MCF 10A (cell line): Measurements from ENCODE around the gene PSMF1. TPM values are rescaled to one million over a fixed set of nuclear protein-coding genes. Genes with fewer than 3 reads are reported as not detected.

Source experiments
- BruUV-seq: library from RNA; stranded (reverse); fragments of 400-500 nt; replicated peaks from 2 replicates; lab custom pipeline; 2021; lab: Mats Ljungman, UMichigan
- CTCF ChIA-PET: fragments of 300-600 bp; sonication (Branson Sonifier 250); formaldehyde crosslinking; extraction: SDS; loops from one replicate; lab custom pipeline; 2021; ENCODE audit warnings: antibody characterized with exemption, inconsistent platforms; lab: Yijun Ruan, JAX
- POLR2A ChIA-PET: fragments of 300-600, 350-650 bp; sonication (Branson Sonifier 250); formaldehyde crosslinking; extraction: SDS; loops from one replicate; lab custom pipeline; 2020; ENCODE audit warnings: antibody characterized with exemption, inconsistent platforms; lab: Yijun Ruan, JAX
- DNase-seq: peaks from one replicate; pipeline ENCODE4 v3.0.0-alpha.2; 2018; ENCODE audit not compliant: unreplicated experiment
- H3K27ac Mint-ChIP-seq: one replicate; pipeline ENCODE4 v1.8.0; 2022; ENCODE audit warnings: mild to moderate bottlenecking, low read depth, mixed read lengths; ENCODE audit not compliant: unreplicated experiment
- H3K27me3 Mint-ChIP-seq: one replicate; pipeline ENCODE4 v1.8.0; 2022; ENCODE audit warnings: mixed read lengths; ENCODE audit not compliant: insufficient read depth, unreplicated experiment
- H3K36me3 Mint-ChIP-seq: one replicate; pipeline ENCODE4 v1.8.0; 2022; ENCODE audit warnings: mild to moderate bottlenecking, moderate library complexity, mixed read lengths; ENCODE audit not compliant: insufficient read depth, unreplicated experiment
- H3K4me1 Mint-ChIP-seq: one replicate; pipeline ENCODE4 v1.8.0; 2022; ENCODE audit warnings: mixed read lengths; ENCODE audit not compliant: insufficient read depth, unreplicated experiment
- H3K4me3 Mint-ChIP-seq: one replicate; pipeline ENCODE4 v1.8.0; 2022; ENCODE audit warnings: mild to moderate bottlenecking, moderate library complexity, mixed read lengths; ENCODE audit not compliant: unreplicated experiment
- H3K9me3 Mint-ChIP-seq: one replicate; pipeline ENCODE4 v1.8.0; 2022; ENCODE audit warnings: mixed read lengths; ENCODE audit not compliant: unreplicated experiment
- intact Hi-C: fragments of 100-400 bp; cut with micrococcal nuclease; formaldehyde crosslinking; loops from 2 replicates; pipeline ENCODE4 v1.14.1; 2022
- total RNA-seq: library from RNA; stranded (reverse); gene quantifications from 2 replicates; pipeline ENCODE4 v1.2.3, GENCODE V29; 2022
- TF ChIP-seq, protein P1 (sequence below): fragments of 200-600 bp; IDR thresholded peaks from one replicate; pipeline ENCODE4 v1.8.0; 2022; ENCODE audit warnings: antibody characterized with exemption, mild to moderate bottlenecking; ENCODE audit not compliant: unreplicated experiment

PSMF1 gene
- total RNA-seq, 1 experiment from 2014 or later, result 207 TPM

DNA sequence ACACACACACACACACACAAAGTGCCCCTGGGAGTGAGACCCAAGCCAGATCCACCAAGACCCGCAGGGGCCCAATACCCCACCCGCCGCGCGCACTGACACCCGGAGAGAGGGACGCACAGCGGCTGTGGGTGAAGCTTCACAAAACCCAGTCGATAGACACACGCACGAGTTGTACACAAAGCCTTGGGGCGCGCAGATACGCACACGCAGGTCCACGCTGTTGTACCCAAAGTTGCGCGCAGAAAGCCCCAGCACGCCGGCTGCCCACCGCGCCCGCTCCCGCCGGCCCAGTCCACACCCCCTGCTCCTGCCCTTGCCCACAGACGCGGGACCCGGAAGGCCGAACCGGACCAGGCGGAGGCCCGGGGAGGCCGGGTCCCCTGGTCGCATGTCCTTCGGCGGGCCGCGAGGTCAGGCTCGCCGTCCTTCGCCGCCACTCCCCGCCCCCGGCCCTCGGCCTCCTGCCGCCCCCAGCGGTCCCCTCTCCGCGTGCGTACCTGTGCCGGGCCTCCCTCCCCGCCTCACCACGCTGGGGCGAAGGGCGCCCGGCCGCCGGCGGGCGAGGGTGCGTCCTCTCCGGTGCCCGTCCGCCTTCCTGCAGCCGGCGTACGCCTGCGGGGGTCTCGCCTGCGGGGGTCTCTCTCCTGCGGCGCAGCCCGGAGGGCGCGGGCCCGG is 66.4 kb downstream of the PSMF1 start, which contains the start of gene TMEM74B:
Gene TMEM74B, minus strand, starts transcription at position 344 of the 678 bp plus-strand sequence. CDS start 1,180 bp downstream, outside the sequence.
- DNase-seq, result no peak
- Mint-ChIP-seq H3K4me3 (peak within 1 kb of the TSS; percentile 48), H3K27me3 (peaks cover 28% of the 10 kb centered on the region), H3K36me3 (no peaks in the 10 kb centered on the region), H3K27ac (no peak within 1 kb of the TSS), H3K4me1 (no peaks in the 10 kb centered on the region), H3K9me3 (no peaks in the 10 kb centered on the region)
- intact Hi-C loops, result no loop called here
- TF ChIP-seq, protein P1, sequence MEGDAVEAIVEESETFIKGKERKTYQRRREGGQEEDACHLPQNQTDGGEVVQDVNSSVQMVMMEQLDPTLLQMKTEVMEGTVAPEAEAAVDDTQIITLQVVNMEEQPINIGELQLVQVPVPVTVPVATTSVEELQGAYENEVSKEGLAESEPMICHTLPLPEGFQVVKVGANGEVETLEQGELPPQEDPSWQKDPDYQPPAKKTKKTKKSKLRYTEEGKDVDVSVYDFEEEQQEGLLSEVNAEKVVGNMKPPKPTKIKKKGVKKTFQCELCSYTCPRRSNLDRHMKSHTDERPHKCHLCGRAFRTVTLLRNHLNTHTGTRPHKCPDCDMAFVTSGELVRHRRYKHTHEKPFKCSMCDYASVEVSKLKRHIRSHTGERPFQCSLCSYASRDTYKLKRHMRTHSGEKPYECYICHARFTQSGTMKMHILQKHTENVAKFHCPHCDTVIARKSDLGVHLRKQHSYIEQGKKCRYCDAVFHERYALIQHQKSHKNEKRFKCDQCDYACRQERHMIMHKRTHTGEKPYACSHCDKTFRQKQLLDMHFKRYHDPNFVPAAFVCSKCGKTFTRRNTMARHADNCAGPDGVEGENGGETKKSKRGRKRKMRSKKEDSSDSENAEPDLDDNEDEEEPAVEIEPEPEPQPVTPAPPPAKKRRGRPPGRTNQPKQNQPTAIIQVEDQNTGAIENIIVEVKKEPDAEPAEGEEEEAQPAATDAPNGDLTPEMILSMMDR, result no peak
- CTCF ChIA-PET, result interaction anchor here (0.6 to 1.5 kb wide), 8 partner anchors 9 to 918 kb away, joined by 3 to 8 read pairs (median 3); no protein-coding TSS in a partner anchor
- POLR2A ChIA-PET, result interaction anchor here (0.6 to 2.6 kb wide), 3 partner anchors 24 to 81 kb away, joined by 3 to 10 read pairs (median 5); no protein-coding TSS in a partner anchor
- no TSS peak for BruUV-seq

DNA sequence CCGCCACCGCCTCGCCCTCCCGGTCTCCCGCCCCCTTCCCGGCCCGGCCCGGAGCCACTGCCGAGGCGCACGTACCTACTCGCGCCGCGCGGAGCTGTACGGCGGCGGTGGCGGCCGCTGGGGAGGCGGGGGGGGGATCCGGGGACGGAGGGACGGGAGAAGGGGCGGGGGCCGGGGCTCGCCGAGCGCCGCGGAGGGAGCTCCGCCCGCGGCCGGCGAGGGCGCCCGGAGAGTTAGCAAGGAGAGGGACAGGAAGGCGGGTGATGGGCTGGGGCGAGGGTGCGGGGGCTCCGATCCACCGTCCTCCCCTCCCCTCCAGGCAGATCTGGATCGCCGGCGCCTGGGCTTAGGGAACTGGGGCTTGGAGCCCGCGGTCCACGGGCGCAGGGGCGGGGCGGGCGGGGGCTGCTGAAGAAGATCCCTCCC is 66.9 kb downstream of the PSMF1 start:
- intact Hi-C loops, result no loop called here
- Mint-ChIP-seq H3K36me3 (no peaks in the 10 kb centered on the region), H3K9me3 (no peaks in the 10 kb centered on the region), H3K27me3 (peaks cover 28% of the 10 kb centered on the region), H3K27ac (no peak overlapping the region), H3K4me3 (peak overlapping the region; percentile 45), H3K4me1 (no peaks in the 10 kb centered on the region)
- ChIA-PET CTCF (interaction anchor here (0.6 to 2.3 kb wide), 7 partner anchors 10 to 226 kb away, joined by 3 to 14 read pairs (median 3); no protein-coding TSS in a partner anchor), POLR2A (interaction anchor here (2.6 kb wide), 1 partner anchor 24 kb away, joined by 10 read pairs; no protein-coding TSS in a partner anchor)
- BruUV-seq, result no TSS peak
- DNase-seq, result no peak
- TF ChIP-seq, protein P1, result no peak

DNA sequence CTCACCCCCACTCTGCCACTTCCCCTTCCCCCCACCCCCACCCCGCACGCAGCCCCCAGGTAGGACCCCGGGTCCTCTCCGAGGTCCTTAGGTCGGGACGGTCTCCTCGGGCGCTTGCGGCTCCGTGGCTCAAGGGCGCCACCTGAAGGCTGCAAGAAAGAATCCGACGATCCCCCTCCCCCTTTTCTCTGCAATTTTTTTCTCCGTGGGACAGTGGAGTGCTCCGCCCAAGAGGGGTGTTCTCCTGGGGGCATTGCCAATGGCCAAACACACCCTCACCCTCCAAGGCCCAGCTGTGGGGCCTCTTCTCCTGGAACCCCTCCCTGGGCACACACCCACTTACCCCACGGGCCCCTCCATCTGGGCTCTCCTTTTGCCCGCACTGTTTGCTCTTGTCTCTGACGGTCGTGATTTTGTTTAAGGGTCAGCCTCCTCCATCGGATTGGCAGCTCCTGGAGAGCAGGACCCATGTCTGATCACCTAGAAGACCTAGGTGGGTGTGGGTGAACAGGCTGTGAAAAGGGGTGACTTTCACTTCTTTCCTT is 67.5 kb downstream of the PSMF1 start:
- Mint-ChIP-seq H3K27me3 (peaks cover 28% of the 10 kb centered on the region), H3K9me3 (no peaks in the 10 kb centered on the region), H3K4me3 (peak overlapping the region; percentile 45), H3K27ac (no peak overlapping the region), H3K4me1 (no peaks in the 10 kb centered on the region), H3K36me3 (no peaks in the 10 kb centered on the region)
- TF ChIP-seq, protein P1, result peak; percentile 72
- ChIA-PET POLR2A (interaction anchor here (2.6 kb wide), 1 partner anchor 23 kb away, joined by 10 read pairs; no protein-coding TSS in a partner anchor), CTCF (interaction anchor here (0.6 to 2.3 kb wide), 13 partner anchors 8 to 244 kb away, joined by 3 to 14 read pairs (median 3); no protein-coding TSS in a partner anchor)
- peak; percentile 40 for DNase-seq
- BruUV-seq, result no TSS peak
- intact Hi-C loops, result no loop called here
